ENCODE measurements around the gene AFAP1L2.

Gene AFAP1L2

GRCh38 chr10:114404171-114405010, at the start of gene AFAP1L2:
AFAP1L2 (minus strand) TSS chr10:114404502; CDS start chr10:114404455, 47 bp downstream.
- no peak for DNase-seq (ENCODE audit: low spot score)

GRCh38 chr10:114453576-114453975, 49.3 kb upstream of the AFAP1L2 start:
- DNase-seq (ENCODE audit: low spot score) = no peak

GRCh38 chr10:114448897-114449296, 44.6 kb upstream of the AFAP1L2 start:
- DNase-seq (ENCODE audit: low spot score) = no peak

- DNase-seq (ENCODE audit: low spot score) = no peak
These were observed 41.0 kb upstream of the AFAP1L2 start for GRCh38 chr10:114445332-114445731.

DNA sequence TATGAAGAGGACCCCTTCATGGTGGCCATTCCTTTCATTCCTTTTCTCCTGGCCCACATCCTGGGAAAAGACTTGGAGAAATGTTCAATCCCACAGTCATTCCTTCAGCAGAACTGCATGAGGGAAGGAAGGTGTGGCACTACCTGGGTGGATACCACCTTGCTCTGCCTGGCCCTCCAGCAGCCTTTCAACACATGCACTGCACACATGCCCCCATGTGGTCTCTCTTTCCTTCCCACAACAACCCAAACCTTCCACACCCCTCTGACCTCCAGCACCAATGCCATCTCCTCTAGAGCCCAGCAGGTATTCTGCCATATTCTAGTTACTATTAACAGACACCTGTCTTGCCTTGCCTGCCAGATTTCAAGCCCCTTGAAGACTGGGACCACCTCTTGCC, 40.5 kb upstream of the AFAP1L2 start:
- no peak for DNase-seq (ENCODE audit: low spot score)

DNA sequence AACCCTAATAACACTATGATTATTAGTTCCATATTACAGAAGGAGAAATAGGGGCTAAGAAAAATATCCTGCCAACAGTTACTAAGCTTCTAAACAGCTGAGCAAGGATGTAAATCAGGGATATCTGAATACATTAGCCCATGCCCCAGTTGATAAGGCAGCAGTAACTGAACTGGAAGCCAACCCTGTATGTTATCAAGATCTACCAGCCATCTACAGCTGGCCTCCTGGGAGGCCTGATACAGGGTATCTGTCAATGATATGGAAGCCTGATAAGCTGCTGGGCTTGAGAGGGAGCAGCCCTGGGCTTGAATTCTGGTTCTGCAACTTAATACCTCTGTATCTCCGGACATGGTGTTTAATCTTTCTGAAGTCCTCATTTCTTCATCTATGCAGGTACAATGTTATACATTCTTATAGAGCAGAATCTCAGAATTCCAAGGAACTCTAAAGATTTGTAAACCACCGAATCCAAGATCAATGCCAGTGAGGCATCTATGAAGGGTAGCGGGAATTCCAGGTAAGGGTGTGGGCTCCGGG, 37.9 kb upstream of the AFAP1L2 start:
- DNase-seq (ENCODE audit: low spot score) = no peak

GRCh38 chr10:114441107-114441506, 36.8 kb upstream of the AFAP1L2 start:
- no peak for DNase-seq (ENCODE audit: low spot score)

DNA sequence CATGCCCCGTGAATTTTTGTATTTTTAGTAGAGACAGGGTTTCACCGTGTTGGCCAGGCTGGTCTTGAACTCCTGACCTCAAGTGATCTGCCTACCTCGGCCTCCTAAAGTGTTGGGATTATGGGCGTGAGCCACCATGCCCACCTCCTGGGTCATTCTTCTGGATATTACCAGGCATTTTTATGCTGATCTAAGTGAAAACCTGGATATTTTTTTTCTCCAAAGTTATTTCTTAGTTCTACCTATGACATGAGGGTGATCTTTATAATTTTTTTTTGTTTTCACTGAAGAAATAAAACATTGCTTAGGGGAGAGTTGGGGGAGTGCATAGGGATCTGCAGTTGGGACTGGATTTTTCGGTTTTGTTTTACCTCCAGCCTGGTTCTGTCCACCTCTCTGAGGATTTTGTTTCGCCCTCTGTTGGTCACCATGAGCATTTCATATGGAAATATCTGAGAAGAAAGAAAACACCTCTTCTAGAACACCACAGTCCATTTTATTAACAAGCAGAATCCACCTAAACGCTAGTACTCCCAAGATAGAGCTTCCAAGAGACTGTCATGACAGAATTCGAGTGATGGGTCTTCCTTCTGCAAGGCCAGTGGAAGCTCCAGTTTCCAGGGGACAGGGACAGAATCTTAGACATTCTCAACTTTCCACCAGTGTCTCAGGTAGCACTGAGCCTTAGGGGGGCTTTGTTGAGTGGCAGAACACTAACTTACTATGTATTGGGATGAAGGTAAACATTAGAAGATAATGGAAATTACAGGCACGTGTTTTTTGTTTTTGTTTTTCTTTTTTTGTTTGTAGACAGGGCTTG, 33.4 kb upstream of the AFAP1L2 start:
- no peak for DNase-seq (ENCODE audit: low spot score)

DNA sequence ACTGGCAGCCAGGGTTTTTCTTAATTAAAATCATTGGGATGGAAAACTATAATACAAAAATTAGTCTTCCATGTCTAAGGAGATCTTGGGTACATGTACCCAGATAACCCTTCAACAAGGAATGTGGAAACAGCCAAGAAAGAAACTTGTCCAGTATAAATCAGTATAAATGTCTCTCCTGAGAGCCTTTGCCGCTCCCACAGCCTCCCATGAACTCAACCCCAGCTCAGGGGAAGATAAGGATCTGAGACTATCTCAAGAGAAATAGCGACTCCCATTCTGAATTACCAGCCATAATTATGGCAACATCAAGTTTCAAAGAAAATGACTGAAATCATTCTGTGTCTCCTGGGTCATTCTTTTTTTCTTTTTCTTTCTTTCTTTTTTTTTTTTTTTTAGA, 32.6 kb upstream of the AFAP1L2 start:
- no peak for DNase-seq (ENCODE audit: low spot score)

GRCh38 chr10:114432566-114433093, 28.3 kb upstream of the AFAP1L2 start:
- no peak for DNase-seq (ENCODE audit: low spot score)

- no peak for DNase-seq (ENCODE audit: low spot score)
These were observed 27.3 kb upstream of the AFAP1L2 start for GRCh38 chr10:114431414-114432135.

DNA sequence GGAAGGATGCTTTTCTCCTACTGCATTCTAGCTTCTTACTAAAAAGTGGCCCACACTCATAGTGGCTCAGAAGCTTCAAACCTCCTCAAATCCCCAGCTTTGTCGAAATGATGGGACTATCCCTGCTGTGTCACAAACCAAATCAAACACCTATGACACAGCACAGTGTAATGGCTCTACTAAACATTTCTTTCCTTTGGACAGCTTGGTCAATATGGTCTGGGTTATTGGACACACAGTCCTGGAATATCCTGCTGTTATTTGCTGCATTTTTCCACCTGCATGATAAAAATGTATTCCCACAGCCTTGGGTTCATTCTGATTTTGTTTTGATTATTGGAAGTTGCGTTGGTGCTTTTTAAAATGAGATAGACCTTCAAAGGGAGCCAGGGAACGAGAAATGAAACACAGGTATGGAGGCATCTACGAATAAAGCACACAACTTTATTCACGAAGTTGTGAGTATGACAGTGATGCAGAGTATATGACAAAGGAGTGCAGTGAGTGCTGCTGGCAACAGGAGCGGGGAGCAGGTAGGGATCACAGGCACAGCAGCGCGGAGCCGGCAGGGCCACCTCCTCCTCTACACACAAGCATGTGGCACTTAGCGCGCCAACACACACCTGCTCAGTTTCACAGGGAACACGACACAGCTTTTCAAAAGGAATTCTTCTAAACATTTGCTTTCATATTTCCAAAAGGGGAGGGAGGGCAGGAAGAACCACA, 26.5 kb upstream of the AFAP1L2 start:
- no peak for DNase-seq (ENCODE audit: low spot score)

GRCh38 chr10:114429581-114430335, 25.5 kb upstream of the AFAP1L2 start:
- DNase-seq (ENCODE audit: low spot score) = no peak

DNA sequence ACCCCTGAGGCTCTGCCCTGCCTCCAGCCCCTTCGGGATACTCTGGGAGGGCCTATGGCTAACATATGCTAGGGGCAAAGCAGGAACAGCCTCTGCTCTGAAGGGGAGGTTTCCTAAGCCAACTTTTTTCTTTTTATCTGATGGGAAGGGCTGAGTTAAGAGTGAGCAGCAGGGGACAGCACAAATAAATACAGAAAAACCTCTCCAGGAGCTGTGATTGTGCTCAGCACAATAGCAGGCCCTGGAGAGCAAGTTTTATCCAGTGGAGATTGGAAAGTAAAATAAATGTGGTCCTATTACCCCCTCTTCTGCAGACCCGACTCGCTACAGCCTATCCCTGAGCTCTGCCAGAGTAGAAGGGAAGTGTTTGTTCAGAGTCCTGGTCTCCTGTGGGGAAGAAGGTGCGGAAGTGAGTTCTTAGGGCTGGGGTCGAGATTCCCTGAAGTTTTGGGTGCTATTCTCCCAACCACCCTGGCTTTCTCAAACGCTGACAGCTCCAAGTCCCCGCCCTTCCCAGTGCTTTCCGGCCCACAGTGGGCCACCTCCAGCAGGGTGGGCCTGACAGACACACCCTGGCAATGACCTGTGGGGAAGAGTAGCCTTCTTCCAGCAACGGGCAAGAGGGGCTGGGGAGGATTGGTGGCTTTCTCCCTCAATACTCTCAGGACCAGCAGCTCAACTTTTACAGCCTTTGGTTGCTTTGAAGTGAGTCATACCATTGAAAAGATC, 23.0 kb upstream of the AFAP1L2 start:
- no peak for DNase-seq (ENCODE audit: low spot score)

GRCh38 chr10:114426476-114426875, 22.2 kb upstream of the AFAP1L2 start:
- no peak for DNase-seq (ENCODE audit: low spot score)

DNA sequence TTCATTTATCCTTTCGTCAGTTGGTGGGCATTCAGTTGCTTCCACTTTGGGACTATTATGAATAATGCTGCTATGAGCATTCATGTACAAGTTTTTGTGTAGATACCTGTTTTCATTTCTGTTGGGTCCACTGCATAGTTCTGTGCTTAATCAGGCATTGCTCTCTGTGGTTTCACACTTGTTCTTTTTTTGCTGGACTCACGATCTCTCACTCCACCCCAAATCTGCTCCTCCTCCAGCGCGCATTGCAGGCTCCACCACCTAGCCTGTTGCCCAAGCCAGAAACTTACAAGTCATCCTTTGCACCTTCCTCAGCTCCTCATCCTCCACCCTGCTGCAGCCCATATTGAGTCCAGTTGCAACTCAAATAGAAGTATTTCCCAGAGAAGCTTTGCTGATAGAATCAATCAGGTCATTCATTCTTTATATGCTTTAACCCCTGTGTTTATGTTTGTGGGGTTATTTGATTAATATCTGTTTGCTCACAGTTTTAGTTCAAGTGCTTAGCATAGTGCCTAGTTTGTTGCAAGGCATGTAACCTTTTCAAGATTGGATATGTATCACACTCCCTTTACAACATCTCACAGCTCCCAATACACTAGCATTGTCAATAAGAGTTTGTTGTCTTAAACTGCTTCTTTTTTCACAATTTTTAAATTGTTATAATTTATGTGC, 16.6 kb upstream of the AFAP1L2 start:
- no peak for DNase-seq (ENCODE audit: low spot score)

GRCh38 chr10:114418109-114418508, 13.8 kb upstream of the AFAP1L2 start:
- DNase-seq (ENCODE audit: low spot score) = no peak

- no peak for DNase-seq (ENCODE audit: low spot score)
These were observed 8.8 kb upstream of the AFAP1L2 start for GRCh38 chr10:114412907-114413797.
